RWPE2 (cell line): ENCODE results near the gene SLC38A9.

ENCODE experiments used
- ATAC-seq: fragments of 200-7000 bp; cut with Tn5 transposase; 3 replicates; pipeline ENCODE4 v1.9.1; 2021; ENCODE audit warnings: low read depth
- DNase-seq: peaks from one replicate; pipeline ENCODE4 v3.0.0-alpha.2; 2020; ENCODE audit warnings: low spot score
- H3K27ac ChIP-seq: fragments of 450-650 bp; 2 replicates; pipeline ENCODE4 v1.5.1; 2017; ENCODE audit warnings: mild to moderate bottlenecking; ENCODE audit not compliant: poor library complexity, severe bottlenecking
- H3K27me3 ChIP-seq: fragments of 250-450 bp; sonication (Bioruptor Pico); 2 replicates; pipeline ENCODE4 v1.5.1; 2021; ENCODE audit warnings: mild to moderate bottlenecking, moderate library complexity; ENCODE audit not compliant: insufficient read depth, poor library complexity, severe bottlenecking
- H3K36me3 ChIP-seq: fragments of 250-450 bp; sonication (Bioruptor Pico); 2 replicates; pipeline ENCODE4 v1.5.1; 2020; ENCODE audit warnings: low read depth, mild to moderate bottlenecking, moderate library complexity
- H3K4me1 ChIP-seq: fragments of 250-450 bp; sonication (Bioruptor Pico); 2 replicates; pipeline ENCODE4 v1.5.1; 2021; ENCODE audit warnings: mild to moderate bottlenecking, moderate library complexity; ENCODE audit not compliant: insufficient read depth, poor library complexity, severe bottlenecking
- H3K4me3 ChIP-seq: fragments of 250-450 bp; sonication (Bioruptor Pico); 2 replicates; pipeline ENCODE4 v1.5.1; 2021; ENCODE audit warnings: mild to moderate bottlenecking, moderate library complexity; ENCODE audit not compliant: severe bottlenecking
- H3K9me3 ChIP-seq: fragments of 250-450 bp; sonication (Bioruptor Pico); 2 replicates; pipeline ENCODE4 v1.5.1; 2021; ENCODE audit warnings: mild to moderate bottlenecking, moderate library complexity; ENCODE audit not compliant: severe bottlenecking
- CTCF ChIP-seq: fragments of 450-650 bp; IDR thresholded peaks from one replicate; pipeline ENCODE4 v1.5.1; 2017; ENCODE audit warnings: mild to moderate bottlenecking, moderate library complexity; ENCODE audit not compliant: poor library complexity, severe bottlenecking

Gene SLC38A9

GRCh38 chr5:55667938-55668337 lies 44.2 kb downstream of the SLC38A9 start:
- ATAC-seq (no peak), DNase-seq (no peak)
- peaks cover 12% of the 10 kb centered on the region for H3K4me1 ChIP-seq
- H3K9me3 ChIP-seq, result no peaks in the 10 kb centered on the region
- peak overlapping the region; percentile 61 for H3K27ac ChIP-seq
- TF ChIP-seq CTCF, result no peak
- no peaks in the 10 kb centered on the region for H3K27me3 ChIP-seq
- H3K4me3 ChIP-seq, result no peak overlapping the region
- H3K36me3 ChIP-seq, result peaks cover 62% of the 10 kb centered on the region

DNA sequence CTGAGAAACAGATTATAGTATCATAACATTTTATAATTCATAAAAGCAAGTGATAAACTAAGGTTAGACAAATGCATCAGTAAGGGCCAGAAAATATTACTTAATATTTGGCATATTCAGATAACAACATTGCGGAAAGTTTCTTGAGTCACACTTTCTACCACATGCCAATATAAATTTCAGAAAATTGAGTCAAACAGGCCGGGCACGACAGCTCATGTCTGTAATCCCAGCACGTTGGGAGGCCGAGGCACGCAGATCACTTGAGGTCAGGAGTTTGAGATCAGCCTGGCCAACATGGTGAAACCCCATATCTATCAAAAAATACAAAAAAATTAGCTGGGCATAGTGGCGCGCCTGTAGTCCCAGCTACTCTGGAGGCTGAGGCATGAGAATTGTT lies 47.1 kb downstream of the SLC38A9 start:
- Histone ChIP-seq H3K9me3 (no peaks in the 10 kb centered on the region), H3K27ac (no peak overlapping the region), H3K27me3 (no peaks in the 10 kb centered on the region), H3K4me1 (peaks cover 12% of the 10 kb centered on the region), H3K4me3 (no peak overlapping the region), H3K36me3 (peaks cover 67% of the 10 kb centered on the region)
- DNase-seq (no peak), ATAC-seq (no peak)
- no peak for TF ChIP-seq CTCF

- no peak for DNase-seq
Observed at GRCh38 chr5:55657443-55657842, 54.7 kb downstream of the SLC38A9 start.

DNA sequence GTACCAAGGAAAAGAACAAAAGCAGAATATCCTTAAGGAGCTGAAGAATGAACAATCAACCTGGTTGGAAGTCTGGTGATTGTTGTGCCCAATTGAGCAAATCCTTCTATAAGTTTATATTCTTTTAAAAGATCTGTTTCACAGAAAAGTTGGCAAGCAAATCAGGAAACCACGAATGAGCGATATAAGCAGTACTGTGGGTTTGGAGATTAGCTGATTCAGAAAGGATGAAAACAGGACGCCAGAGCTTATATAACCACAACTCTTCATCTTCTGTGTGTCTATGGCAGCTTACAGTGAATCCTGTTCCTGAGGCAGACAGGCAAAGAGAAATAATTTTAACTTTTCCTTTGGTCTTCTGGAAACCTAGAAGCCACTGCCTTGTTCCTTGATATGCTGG lies 61.7 kb downstream of the SLC38A9 start:
- Histone ChIP-seq H3K9me3 (no peaks in the 10 kb centered on the region), H3K36me3 (peaks cover 48% of the 10 kb centered on the region), H3K4me3 (no peak overlapping the region), H3K27me3 (no peaks in the 10 kb centered on the region), H3K4me1 (no peaks in the 10 kb centered on the region), H3K27ac (no peak overlapping the region)
- no peak for TF ChIP-seq CTCF
- no peak for DNase-seq
- ATAC-seq, result no peak

More at GRCh38 chr5:55657443-55657842, 54.7 kb downstream of the SLC38A9 start:
- Histone ChIP-seq H3K9me3 (no peaks in the 10 kb centered on the region), H3K4me3 (no peak overlapping the region), H3K4me1 (no peaks in the 10 kb centered on the region), H3K36me3 (peaks cover 32% of the 10 kb centered on the region), H3K27me3 (no peaks in the 10 kb centered on the region), H3K27ac (no peak overlapping the region)
- ATAC-seq, result no peak
- TF ChIP-seq CTCF, result no peak

DNA sequence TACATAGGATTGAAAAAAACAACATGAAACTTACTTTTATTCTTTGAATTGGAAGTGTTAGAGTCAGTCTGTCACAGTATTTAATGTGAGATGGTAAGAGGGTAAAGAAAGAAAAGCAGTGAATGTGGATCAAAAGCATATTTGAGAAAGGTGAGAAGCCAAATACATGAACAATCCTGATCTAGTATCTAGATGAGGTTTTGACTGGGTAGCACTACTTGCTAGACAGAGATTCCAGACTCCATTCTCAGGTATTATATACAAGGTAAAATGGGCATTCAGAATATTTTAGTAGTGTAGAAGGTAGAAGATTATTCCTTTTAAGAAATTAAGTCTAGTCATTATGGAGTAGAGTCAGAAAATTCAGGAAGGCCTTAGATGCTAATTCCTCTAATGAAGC lies 62.2 kb downstream of the SLC38A9 start:
- Histone ChIP-seq H3K4me3 (no peak overlapping the region), H3K9me3 (no peaks in the 10 kb centered on the region), H3K27me3 (no peaks in the 10 kb centered on the region), H3K27ac (no peak overlapping the region), H3K36me3 (peaks cover 50% of the 10 kb centered on the region), H3K4me1 (no peaks in the 10 kb centered on the region)
- DNase-seq (no peak), ATAC-seq (no peak)
- no peak for TF ChIP-seq CTCF
